ENCODE results near the gene CD22.

Gene CD22

DNA sequence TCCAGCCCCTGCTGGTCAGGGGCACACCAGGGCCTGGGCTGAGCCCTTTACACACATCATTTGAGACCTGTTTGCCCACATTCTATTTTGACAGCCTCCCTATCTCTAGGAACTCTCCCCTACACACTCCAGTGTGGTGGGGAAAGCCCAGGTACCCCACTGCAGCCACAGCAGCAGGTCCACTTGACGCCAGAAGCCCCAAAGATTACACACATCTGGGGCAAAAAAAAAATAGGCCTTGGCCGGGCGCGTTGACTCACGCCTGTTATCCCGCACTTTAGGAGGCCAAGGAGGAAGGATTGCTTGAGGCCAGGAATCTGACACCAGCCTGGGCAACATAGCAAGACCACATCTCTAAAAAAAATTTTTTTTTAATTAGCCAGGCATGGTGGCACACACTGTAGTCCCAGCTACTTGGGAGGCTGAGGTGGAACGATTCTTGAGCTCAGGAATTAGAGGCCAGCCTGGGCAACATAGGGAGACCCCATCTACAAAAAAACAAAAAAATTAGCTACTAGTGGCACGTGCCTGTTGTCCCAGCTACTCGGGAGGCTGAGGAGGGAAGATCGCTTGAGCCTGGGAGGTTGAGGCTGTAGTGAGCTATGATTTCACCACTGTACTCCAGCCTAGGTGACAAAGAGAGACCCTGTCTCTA lies 18.0 kb upstream of the CD22 start:
- ChIA-PET CTCF (interaction anchor here (1.5 kb wide), 1 partner anchor 43 kb away, joined by 3 read pairs; no protein-coding TSS in a partner anchor), POLR2A (no interaction called here)
- no peak for DNase-seq (ENCODE audit: low read depth, low spot score)
- TF ChIP-seq, protein P1, sequence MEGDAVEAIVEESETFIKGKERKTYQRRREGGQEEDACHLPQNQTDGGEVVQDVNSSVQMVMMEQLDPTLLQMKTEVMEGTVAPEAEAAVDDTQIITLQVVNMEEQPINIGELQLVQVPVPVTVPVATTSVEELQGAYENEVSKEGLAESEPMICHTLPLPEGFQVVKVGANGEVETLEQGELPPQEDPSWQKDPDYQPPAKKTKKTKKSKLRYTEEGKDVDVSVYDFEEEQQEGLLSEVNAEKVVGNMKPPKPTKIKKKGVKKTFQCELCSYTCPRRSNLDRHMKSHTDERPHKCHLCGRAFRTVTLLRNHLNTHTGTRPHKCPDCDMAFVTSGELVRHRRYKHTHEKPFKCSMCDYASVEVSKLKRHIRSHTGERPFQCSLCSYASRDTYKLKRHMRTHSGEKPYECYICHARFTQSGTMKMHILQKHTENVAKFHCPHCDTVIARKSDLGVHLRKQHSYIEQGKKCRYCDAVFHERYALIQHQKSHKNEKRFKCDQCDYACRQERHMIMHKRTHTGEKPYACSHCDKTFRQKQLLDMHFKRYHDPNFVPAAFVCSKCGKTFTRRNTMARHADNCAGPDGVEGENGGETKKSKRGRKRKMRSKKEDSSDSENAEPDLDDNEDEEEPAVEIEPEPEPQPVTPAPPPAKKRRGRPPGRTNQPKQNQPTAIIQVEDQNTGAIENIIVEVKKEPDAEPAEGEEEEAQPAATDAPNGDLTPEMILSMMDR (IDR thresholded peaks at IDR 0.05; ENCODE audit: insufficient read depth, low read length, missing control alignments) = no peak
- H3K4me3 ChIP-seq (ENCODE audit: low read depth, low read length) = no peak overlapping the region

DNA sequence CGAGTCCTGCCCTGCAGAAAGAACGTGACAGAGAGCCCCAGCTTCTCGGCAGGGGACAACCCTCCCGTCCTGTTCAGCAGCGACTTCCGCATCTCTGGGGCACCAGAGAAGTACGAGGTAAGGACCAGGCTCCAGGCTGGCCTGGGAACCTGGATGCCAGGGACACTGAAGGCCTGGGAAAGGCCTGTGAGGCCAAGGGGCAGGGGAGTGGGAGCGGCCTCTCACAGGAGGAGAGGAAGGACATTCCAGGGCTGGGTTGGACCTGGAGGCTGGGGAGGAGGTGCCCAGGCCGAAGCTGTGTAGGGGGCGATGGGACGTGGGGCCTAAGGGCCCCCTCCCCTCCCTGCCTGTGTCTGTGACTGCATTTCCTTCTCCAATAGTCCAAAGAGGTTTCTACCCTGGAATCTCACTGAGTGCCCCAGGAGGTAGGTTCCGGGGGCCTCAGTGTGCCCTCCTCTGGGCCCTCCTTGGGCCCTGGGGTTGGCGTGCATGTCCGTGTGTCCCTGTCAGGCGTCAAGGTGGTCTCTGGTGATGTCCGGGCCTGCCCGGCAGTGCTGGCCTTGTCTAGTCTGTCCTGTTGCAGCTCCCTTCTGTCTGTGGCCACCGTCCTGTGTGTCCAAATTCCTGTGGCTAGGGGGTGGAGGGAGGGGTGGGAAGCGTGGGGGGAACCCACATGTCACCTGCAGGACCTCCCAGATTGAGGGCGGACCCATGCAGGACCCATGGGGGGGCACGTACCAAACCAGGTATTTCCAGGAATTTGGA lies 16.9 kb upstream of the CD22 start:
- H3K4me3 ChIP-seq (ENCODE audit: low read depth, low read length) = no peak overlapping the region
- DNase-seq (ENCODE audit: low read depth, low spot score) = no peak
- ChIA-PET CTCF (no interaction called here), POLR2A (no interaction called here)
- TF ChIP-seq, protein P1 (IDR thresholded peaks at IDR 0.05; ENCODE audit: insufficient read depth, low read length, missing control alignments) = no peak

DNA sequence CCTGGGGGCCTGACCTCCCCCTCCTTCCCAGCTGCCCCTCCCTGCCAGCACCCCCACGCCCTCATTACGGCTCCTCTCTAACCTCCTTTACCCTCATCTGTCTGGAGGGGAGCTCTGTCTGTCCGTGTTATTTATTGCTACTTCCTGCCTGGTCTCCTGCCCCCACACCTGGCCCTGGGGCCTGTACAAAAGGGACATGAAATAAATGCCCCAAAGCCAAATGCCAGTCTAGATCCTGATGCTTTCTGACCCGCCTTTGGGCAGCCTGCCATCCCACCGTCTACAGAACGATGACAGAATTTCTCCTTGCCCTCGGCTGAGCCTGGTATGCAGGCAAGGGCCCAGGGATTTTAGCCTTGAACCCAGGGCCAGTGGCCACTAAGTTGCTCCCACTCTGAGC lies 15.4 kb upstream of the CD22 start:
- CTCF ChIA-PET = interaction anchor here (0.7 kb wide), 1 partner anchor 172 kb away, joined by 3 read pairs; no protein-coding TSS in a partner anchor
- TF ChIP-seq, protein P1 (IDR thresholded peaks at IDR 0.05; ENCODE audit: insufficient read depth, low read length, missing control alignments) = no peak
- no peak for DNase-seq (ENCODE audit: low read depth, low spot score)
- no peak overlapping the region for H3K4me3 ChIP-seq (ENCODE audit: low read depth, low read length)
- POLR2A ChIA-PET = no interaction called here

DNA sequence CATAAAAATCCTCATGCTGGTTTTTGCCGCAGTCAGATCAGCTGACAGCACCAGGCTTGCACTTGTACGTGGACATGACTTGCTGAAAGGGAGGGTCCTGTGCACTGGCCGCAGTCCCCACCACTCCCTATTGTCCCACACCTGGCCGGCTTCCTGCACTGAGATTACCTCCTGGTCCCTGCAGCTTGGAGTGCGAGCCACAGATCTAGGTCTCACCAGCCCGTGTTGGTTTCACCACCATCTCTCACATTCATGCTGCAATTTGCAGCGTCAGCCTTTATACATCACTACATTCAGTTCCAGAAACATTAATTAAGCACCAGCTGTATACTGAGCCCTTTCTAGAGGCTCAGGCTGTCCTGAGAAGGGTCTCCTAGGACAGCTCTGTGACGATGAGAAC lies 15.0 kb upstream of the CD22 start:
- ChIA-PET CTCF (no interaction called here), POLR2A (no interaction called here)
- no peak for DNase-seq (ENCODE audit: low read depth, low spot score)
- TF ChIP-seq, protein P1 (IDR thresholded peaks at IDR 0.05; ENCODE audit: insufficient read depth, low read length, missing control alignments) = no peak
- no peak overlapping the region for H3K4me3 ChIP-seq (ENCODE audit: low read depth, low read length)

DNA sequence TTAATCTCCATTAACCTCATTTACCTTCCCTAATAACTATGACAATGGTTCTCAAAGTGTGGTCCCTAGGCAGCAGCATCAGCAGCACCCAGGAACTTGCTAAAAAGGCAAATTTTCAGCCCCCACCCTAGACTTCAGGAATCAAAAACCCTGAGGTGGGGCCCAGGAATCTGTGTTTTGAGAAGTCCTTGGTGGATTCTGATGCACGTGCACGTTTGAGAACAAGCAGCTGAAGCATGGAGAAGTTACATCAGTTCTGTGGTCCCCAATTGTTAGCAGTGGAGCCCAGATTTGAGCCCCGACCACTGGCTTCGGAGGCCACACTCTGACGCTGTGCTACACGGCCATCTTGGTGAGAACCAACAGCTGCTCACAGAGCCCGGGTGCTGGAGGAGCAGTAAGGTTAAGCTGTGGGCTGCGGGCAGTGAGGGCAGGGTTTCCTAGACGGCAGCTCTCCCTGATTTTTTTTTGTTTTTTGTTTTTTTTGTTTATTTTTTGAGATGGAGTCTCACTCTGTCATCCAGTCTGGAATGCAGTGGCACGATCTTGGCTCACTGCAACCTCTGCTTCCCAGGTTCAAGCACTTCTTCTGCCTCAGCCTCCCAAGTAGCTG lies 14.0 kb upstream of the CD22 start:
- POLR2A ChIA-PET = no interaction called here
- no peak for DNase-seq (ENCODE audit: low read depth, low spot score)
- CTCF ChIA-PET = interaction anchor here (1.4 kb wide), 1 partner anchor 10 kb away, joined by 3 read pairs; no protein-coding TSS in a partner anchor
- TF ChIP-seq, protein P1 (IDR thresholded peaks at IDR 0.05; ENCODE audit: insufficient read depth, low read length, missing control alignments) = no peak
- H3K4me3 ChIP-seq (ENCODE audit: low read depth, low read length) = no peak overlapping the region

DNA sequence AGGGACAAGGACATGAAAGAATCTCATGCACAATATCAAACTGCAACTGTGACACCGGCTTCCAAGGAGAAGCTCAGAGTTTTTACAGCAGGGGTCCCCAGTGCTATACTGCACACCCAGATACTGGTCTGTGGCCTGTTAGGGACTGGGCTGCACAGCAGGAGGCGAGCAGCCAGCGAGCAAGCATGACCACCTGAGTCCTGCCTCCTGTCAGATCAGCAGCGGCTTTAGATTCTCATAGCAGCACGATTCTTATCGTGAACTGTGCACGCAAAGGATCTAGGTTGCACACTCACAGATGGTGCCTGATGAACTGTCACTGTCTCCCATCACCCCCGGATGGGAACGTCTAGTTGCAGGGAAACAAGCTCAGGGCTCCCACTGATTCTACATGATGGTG lies 13.1 kb upstream of the CD22 start:
- no peak for DNase-seq (ENCODE audit: low read depth, low spot score)
- ChIA-PET POLR2A (no interaction called here), CTCF (interaction anchor here (1.4 kb wide), 1 partner anchor 11 kb away, joined by 3 read pairs; no protein-coding TSS in a partner anchor)
- TF ChIP-seq, protein P1 (IDR thresholded peaks at IDR 0.05; ENCODE audit: insufficient read depth, low read length, missing control alignments) = no peak
- H3K4me3 ChIP-seq (ENCODE audit: low read depth, low read length) = no peak overlapping the region

All from AG04449 (cell line).